COLO668 (cell line): Measurements from ENCODE around the gene PLAC1.

ENCODE experiments used
- DNase-seq: peaks from one replicate; lab custom pipeline; 2025; ENCODE audit not compliant: unreplicated experiment; lab: John Stamatoyannopoulos, UW

Gene PLAC1

GRCh38 chrX:134631426-134632346 lies 26.6 kb downstream of the PLAC1 start:
- DNase-seq = no peak

- DNase-seq = no peak
These were observed 29.6 kb downstream of the PLAC1 start for GRCh38 chrX:134628663-134629062.

GRCh38 chrX:134626434-134626833 lies 31.8 kb downstream of the PLAC1 start:
- DNase-seq = no peak

GRCh38 chrX:134625315-134625718 lies 33.0 kb downstream of the PLAC1 start:
- no peak for DNase-seq

GRCh38 chrX:134624046-134624430 lies 34.2 kb downstream of the PLAC1 start:
- DNase-seq = no peak

GRCh38 chrX:134623293-134624045 lies 34.8 kb downstream of the PLAC1 start:
- DNase-seq = no peak

GRCh38 chrX:134622813-134623185 lies 35.5 kb downstream of the PLAC1 start:
- no peak for DNase-seq

GRCh38 chrX:134622056-134622812 lies 36.0 kb downstream of the PLAC1 start:
- DNase-seq = no peak

GRCh38 chrX:134619838-134620237 lies 38.4 kb downstream of the PLAC1 start:
- DNase-seq = no peak

GRCh38 chrX:134613396-134613795 lies 44.9 kb downstream of the PLAC1 start:
- no peak for DNase-seq

GRCh38 chrX:134608153-134608552 lies 50.1 kb downstream of the PLAC1 start:
- DNase-seq = no peak

- DNase-seq = no peak
These were observed 50.7 kb downstream of the PLAC1 start for GRCh38 chrX:134607523-134607922.

- peak; percentile 0 for DNase-seq
These were observed 53.5 kb downstream of the PLAC1 start for GRCh38 chrX:134604701-134605311.

- no peak for DNase-seq
These were observed 54.2 kb downstream of the PLAC1 start for GRCh38 chrX:134603806-134604700.

GRCh38 chrX:134602410-134602809 lies 55.9 kb downstream of the PLAC1 start:
- DNase-seq = no peak

- no peak for DNase-seq
These were observed 57.0 kb downstream of the PLAC1 start for GRCh38 chrX:134601240-134601765.

GRCh38 chrX:134600714-134601113 lies 57.6 kb downstream of the PLAC1 start:
- no peak for DNase-seq

GRCh38 chrX:134599184-134599914 lies 58.9 kb downstream of the PLAC1 start:
- no peak for DNase-seq

- no peak for DNase-seq
These were observed 66.0 kb downstream of the PLAC1 start for GRCh38 chrX:134592303-134592702.
